GM19328 (cell line): ENCODE data around the gene MYOM1.

Source experiments
- ATAC-seq: cut with Tn5 transposase; IDR thresholded peaks from one replicate; pipeline ENCODE4 v1.9.1; 2021; ENCODE audit warnings: mild to moderate bottlenecking, moderate library complexity; ENCODE audit not compliant: unreplicated experiment

The MYOM1 gene

DNA sequence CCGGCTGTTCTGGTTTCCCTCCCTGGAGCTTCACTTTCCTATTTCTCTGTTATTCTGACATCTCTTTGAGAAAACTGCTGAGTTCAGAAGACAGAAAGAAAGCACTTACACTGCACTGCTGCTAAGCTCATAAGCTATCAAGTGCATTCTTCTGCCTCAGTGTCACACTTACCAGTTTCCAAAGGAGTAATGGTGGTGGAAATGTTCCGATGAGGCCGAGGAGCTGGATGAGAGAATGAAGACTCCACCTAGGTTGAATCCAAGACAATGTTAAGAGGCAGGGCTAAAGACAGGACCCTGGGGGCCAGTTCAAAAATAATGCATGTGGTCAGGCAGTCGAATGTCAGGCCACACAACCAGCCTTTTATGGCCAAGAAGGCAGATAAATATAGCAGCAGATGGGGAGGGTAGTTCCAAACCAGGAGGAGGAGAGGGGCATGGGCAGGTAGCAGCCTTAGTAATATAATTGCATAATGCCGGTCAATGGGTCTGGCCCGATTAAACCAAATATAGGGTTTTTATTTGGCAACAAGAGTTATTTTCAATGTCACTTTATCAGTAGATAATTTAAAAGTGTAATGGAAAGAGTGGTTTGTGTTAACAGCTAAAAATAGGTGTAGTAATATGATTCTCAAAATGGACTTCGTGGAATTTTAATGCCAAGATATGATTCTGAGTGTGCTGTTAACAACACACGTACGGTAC, at the start of gene MYOM1:
TSS of gene MYOM1 (minus strand) at position 338 of the 705 bp plus-strand sequence. CDS start 4,745 bp downstream, outside the sequence.
- ATAC-seq: no peak

DNA sequence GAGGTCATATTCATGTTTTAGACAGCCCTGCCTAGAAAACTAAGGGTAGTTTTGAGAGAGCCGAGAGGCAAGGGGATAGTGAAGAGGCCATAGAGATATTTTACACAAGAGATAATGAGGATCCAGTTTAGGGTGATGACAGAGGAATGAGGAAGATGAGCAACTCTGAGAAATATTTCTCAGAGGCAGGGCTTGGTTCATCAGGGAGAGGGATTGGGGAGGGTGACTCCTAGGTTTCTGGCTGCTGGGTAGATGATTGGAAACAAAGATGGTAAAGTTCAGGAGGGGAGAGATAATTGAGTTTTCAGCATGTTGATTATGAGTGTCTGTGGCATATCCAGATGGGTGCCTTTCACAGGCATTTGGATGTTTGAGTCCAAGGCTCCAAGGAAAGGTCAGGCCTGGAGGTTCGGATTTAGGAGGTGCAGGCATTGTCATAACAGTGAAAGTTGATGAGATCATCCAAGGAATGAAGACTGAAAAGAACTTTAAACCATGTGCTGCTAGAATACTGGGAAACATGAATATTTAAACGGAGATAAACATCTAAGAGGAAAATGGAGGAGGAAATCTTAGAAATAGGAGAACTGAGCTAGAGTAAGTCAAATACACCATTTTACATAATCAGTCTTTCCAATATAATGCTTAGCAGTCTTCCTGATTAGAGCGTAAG, 49.6 kb upstream of the MYOM1 start:
- ATAC-seq: no peak

DNA sequence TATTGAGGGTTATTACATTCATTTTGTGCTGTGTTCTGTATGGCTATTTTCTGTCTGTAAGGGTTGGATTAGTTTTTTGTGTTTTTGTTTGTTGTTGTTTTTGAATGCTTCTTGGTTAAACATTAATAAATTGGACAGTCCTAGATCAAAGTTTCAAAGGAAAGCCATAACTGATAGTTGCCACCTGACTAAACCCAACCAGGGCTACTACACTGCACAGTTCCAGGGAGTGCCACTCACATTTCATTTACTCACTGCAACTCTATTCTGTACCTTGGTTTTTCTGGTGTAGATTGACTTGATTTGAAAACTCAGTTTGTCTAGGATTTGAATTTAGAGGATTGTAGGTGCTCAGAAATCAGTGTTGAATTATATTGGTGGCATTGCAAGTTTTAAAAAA, 48.5 kb upstream of the MYOM1 start:
- no peak for ATAC-seq

DNA sequence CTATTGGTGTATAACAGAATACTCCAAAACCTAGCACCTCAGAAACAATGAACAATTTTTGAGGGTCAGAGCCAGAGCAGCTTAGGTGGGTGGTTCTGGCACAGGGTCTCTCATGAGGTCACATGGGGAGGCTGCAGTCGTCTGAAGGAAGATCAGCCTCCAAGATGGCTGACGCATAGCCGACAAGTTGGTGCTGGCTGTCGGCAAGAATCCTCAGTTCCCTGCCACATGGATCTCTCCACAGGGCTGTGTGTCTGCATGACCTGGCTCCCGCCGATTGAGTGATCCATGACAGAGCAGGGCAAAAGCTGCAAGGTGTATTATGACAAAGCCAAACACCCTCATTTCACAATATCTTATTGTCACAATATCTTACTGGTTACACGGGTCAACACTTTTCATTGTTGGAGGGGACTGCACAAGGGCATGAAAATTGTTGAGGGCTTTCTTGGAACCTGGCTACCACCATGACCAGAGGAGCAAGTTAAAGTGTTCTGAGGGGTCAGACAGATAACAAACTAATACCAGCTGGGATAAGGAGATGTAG, 46.4 kb upstream of the MYOM1 start:
- no peak for ATAC-seq

DNA sequence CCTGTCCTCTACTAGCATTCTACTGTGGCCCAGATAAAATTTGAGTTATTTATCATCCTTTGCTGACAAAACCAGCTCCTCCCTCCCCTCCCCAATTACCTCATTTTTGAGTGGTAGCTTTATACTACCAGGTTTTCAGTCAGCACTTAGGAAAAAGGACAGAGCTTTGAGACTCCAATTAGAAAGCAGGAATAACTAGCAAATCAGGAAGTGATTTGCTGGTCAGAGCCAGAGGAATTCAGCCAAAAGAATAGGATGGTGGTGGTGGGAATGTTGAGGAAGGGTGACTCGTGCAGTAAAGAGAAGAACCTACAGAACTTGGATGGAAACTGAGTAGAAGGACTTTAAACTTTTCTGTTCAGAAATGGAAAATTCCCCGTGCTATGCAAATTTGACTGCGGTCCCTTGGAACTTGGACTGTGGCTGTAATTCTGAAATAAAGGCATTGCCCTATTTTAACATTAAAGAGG, 45.8 kb upstream of the MYOM1 start:
- no peak for ATAC-seq

DNA sequence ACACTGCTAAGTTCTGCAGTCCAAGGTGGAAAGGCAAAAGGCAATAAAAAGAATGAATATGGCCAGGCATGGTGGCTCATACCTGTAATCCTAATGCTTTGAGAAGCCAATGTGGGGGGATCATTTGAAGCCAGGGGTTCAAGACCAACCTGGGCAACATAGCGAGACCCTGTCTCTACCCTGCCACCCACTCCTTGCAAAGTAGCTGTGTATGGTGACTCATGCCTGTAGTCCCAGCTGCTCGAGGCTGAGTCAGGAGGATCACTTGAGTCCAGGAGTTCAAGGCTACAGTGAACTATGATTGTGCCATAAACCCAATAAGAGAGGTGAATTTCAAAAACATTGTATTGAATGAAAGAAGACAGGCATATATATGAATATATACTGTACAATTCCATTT, 44.6 kb upstream of the MYOM1 start:
- no peak for ATAC-seq

DNA sequence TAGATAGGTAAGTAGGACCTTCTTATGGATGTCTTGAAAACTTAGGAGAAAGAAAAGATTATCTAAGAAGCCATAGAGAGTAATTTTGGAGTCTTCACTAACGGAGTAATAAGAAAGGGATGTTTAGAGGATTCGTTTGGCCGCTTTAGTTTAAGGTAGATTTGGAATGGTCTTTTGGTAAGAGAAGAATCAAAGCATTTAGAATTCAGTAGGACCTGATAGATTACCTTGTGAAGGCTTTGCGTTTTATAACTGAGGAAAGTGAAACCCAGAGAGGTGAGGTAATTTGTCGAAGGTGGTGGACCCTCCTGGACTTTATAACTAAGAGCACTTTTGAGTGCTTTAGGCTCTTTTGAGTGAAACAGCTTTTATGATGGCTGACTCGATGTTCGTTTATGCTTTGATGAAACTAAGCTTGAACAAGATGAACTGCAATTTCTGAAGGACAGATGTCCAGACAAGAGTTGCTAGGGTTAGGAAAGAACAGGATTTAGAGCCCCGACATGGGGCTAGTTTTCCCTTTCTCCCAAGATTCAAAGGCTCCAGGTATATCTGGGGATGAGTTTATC, 43.4 kb upstream of the MYOM1 start:
- ATAC-seq: no peak

DNA sequence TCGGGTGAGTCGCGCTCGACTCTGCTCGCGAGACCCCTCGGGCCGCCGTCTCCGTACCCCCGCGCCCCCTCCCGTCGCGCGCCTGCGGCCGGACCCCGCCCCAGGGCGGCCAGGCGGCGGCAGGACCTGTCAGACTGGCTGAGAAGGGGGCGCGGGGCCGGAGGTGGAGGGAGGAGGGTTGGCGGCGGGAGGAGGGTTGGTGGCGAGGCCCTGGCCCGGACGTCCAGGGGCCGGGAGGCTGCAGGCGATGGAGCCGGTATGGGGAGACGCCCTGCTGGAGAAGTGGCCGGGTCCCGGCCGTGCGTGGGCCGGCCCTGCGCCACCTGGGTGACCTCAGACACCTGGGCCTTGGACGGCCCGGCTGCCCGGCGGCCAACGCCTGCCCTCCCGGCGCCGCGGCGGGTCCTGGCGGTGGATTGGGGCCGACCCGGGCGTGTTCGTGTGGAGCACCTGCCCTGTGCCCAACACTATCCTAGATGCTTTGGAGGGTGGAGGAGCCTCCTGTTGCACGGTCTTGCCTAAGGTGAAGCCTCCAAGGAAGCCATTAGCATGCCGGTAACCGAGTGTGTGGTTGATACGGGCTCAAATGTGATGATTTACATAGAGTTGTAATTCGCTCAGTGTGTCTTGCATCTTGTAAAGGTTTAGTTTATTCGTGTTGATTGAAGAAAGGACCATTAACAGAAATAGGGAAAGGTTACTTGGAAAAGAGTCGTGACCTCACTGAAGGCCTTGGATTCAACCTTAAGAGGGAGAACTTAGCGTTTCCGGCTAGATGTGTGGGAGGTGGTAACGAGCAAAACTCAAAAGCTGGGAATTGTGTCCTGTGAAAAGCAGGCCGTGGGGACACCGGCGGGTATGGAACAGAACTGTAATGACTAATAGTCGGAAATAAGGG, 42.7 kb upstream of the MYOM1 start:
- ATAC-seq: peak; percentile 33

DNA sequence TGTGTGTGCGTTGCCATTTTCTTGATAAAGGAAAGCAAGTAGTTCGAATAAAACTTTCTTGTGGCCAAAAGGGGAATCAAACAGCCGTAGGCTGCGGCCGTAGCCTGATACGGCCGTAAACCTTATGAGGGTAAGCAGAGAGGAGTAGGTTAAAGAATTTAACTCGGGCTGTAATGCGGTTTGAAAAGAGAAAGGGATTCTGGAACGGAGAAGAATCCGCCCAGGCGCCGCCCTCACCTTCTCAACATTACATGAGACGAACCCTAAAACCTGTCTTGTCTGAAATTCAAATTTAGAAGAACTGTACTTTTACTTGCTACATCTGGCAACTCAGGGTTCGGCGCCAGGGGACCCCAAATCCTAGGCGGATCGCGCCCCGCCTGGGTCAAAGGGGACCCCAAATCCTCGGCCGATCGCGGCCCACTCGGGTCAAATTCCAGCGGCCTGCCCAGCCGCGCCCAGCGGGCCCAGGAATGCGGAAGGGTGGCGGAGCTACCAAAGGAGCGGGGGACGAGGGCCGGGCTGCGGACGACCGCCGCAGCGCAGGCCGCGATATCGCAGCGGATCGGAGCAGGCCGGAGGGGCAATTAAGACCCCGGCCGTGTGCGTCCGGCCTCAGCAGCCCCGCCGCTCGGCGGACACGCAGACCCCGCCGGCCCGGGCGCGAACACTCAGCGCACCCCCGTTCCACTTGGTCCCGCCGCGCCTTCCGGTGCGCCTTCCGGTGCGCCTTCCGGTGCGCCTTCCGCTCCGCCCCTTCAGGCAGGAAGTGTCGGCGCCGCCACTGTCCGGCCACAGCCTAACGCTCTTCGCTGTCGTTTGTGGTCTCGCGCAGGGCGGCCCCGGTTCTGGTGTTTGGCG, 41.8 kb upstream of the MYOM1 start, which contains the start of gene MYL12B:
TSS of gene MYL12B (plus strand) at position 761 of the 861 bp plus-strand sequence. CDS start 10,766 bp downstream, outside the sequence.
- ATAC-seq: peak; percentile 79

DNA sequence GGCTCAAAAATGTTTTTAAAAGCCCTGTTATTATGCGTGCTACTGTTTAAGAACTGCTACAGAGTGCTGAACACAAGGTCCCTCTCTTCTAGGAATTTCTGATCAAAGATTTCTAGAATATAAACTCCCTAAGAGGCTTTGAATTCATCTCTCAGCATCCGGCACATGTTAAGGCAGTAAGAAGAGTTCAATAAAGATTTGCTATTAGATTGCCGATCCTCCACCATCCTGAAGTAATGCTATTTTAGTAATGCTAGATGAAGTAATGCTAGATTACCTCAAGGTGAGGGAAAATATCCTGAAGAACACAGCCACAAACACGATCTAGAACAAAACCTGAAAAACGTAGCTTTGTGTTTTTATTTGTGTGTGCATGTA, 41.2 kb upstream of the MYOM1 start:
- ATAC-seq: no peak

DNA sequence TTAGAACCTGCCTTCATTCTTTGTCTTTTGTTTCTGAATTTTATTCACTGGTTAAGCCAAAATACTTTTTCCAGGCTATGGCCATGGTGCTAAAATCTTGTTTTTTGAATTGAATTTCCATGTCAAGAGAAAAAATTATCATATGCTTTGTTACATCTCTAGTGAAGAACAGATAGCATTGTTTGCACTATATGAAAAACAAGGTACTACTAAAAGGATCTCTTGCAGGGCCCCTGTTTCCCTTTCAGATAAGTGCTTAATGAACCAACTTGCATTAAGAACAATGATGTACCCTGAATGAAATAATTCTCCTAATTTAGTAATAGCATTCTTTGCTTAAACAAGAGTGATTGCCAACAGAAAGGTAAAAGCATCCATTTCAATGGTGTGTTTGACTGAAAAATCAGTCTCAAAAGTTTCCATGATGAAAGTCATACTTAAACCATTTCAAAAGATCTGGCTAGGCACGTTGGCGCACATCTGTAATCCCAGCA, 37.9 kb upstream of the MYOM1 start:
- ATAC-seq: no peak

DNA sequence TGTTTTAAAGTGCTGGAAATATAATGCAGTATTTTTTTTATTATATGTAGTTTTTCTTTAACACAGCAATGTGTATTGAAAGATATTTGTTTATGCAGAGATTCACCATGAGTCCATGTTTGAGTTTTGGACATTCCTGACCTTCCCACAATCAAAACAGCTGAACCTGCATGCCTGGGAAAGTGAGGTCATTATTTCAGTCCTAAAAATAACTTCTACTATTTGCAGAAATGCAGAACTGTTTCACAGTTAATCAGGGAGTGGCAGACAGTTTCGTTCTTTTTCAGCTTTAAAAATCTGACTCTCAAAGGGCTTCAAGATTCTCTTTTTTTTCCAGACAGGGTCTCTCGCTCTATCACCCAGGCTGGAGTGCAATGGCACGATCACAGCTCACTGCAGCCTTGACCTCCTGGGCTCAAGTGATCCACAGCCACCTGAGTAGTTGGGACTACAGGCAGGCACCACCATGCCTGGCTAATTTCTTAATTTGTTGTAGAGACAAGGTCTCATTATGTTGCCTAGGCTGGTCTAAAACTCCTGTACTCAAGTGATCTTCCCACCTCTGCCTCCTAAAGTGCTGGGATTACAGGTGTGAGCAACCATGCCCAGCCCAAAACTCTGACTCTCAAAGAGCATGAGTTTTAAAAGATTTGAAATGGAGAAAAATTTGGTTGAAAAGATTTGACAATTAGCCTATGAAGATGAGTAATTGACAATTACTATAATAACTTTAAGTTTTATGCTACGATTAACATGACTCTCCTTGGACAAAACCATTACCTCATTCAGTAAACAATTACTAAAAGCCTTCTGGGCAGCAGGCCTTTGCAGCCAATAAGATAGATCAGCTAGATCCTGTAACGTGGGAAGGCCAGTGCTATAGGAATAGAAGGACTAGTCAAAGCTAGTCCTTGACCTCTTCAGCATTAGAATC, 37.2 kb upstream of the MYOM1 start:
- no peak for ATAC-seq

DNA sequence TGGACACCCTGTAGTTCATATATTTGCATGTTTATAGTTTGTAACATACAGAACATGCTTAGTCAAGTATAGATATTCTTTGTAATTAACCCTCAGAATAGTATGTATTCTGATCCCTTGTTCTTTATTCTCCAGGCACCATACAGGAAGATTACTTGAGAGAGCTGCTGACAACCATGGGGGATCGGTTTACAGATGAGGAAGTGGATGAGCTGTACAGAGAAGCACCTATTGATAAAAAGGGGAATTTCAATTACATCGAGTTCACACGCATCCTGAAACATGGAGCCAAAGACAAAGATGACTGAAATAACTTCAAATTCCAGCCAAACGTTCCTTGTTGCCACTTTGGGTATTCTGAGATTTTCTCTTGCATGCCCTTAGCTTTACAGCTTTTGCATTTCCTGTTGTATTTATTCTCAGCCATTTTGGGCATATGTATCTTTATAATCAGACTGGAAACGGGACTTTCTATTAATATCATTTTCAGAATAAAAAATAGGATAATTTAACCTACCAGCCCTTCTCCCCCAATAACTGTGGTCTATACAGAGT, 35.9 kb upstream of the MYOM1 start:
- no peak for ATAC-seq

DNA sequence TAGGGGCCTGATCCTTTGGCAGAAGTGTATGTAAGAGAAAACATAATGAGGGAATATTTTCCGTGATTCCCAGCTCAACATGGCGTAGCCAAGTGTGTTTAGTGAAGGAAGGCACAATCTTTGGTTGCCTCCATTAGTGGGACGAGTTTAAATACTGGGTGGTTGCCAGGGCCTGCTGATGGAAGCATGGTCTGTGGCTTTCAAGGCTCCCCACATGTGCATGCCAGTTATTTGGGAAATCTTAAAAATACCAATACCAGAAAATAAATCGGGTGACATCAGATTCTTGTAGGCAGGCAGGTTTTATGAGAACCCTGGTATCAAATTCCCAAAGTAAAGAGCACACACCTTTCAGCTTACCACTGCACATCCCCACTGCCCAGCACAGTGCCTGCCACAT, 35.0 kb upstream of the MYOM1 start:
- ATAC-seq: no peak

DNA sequence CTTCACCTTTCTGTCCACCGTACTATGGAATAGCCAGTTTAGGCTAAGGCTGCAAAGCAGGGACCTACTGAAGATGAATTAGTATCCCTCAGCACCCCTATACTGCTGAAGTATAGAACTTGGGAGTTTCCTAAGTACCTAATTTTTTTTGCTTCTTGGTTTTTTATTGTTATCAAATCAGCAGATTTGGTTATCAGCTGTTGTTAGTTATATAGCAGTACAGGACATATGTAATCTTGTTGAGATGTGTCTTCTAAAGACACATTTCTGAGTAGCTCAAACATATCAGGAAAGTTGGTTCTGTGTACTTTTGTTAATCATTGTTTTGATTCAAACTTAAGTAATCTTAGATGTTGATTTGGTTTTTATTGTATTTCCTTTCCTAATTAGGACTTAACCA, 33.1 kb upstream of the MYOM1 start:
- ATAC-seq: no peak

DNA sequence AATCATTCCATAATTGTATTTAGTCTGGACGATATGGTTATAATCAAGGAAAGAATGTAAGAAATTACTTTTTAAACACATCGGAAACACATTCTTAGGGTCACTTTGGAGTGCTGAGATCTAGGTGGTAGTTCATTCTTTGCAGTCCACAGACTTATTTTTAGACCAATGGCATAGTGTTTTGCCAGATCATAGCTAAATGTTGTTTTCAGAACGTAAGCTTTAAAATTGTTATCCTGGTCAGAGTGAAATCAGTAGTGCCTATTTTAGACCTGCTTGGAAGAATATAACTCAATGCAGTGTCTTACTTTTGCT, 32.2 kb upstream of the MYOM1 start:
- ATAC-seq: no peak

DNA sequence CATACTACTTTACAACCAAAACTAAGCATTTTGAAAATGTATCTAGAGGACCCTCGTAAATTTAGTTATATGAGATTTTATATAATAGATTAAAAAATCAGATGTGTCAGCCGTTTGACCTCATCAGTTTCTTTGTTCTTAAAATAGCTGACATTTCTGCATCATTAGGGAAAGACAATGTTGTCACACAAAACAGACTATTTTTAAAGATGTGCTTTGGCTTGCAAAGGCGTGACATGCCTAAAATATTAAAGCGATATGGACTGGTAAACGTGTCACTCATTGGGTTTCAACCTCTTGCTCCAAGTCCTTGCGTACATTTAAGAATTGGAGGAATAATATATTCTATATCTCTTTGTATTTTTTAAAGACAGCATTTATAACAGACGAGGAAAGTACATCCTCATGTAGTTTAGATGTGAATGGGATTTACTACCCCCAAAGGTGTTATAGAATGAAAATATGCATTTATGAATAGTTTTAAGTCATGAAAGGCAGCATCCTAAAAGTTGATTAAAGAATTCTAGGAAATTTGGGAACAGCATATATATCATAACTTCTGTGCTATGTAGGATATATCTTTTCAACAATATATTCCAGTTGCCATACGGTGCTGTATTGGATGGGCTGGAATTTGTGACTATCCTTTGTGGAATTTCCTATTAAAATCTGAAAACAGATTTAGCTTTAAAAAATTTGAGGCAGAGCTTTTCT, 31.6 kb upstream of the MYOM1 start:
- no peak for ATAC-seq
